ENCODE data around the gene UBTF.
"Not testable (repeated sequence)": the region's sequence is repeated elsewhere in the genome, so short reads cannot be mapped to it uniquely, and the experiment has no call there.

Gene UBTF

GRCh38 chr17:44247876-44248736, 28.6 kb upstream of the UBTF start:
- in situ Hi-C loops (cut with MboI; ENCODE audit: low sequenced_read_pairs): no loop called here

GRCh38 chr17:44247440-44247841, 28.0 kb upstream of the UBTF start:
- in situ Hi-C loops (cut with MboI; ENCODE audit: low sequenced_read_pairs): no loop called here

- in situ Hi-C loops (cut with MboI; ENCODE audit: low sequenced_read_pairs): no loop called here
Measured at GRCh38 chr17:44241106-44241624, 21.7 kb upstream of the UBTF start.

GRCh38 chr17:44237886-44238285, 18.4 kb upstream of the UBTF start:
- in situ Hi-C loops (cut with MboI; ENCODE audit: low sequenced_read_pairs): not testable (repeated sequence)

- in situ Hi-C loops (cut with MboI; ENCODE audit: low sequenced_read_pairs): no loop called here
Measured at GRCh38 chr17:44236444-44236991, 17.0 kb upstream of the UBTF start.

- in situ Hi-C loops (cut with MboI; ENCODE audit: low sequenced_read_pairs): no loop called here
Measured at GRCh38 chr17:44235583-44235936, 16.1 kb upstream of the UBTF start.

- in situ Hi-C loops (cut with MboI; ENCODE audit: low sequenced_read_pairs): no loop called here
Measured at GRCh38 chr17:44233582-44233981, 14.1 kb upstream of the UBTF start.

- in situ Hi-C loops (cut with MboI; ENCODE audit: low sequenced_read_pairs): no loop called here
Measured at GRCh38 chr17:44232061-44232460, 12.6 kb upstream of the UBTF start.

- in situ Hi-C loops (cut with MboI; ENCODE audit: low sequenced_read_pairs): no loop called here
Measured at GRCh38 chr17:44230140-44230539, 10.7 kb upstream of the UBTF start.

- in situ Hi-C loops (cut with MboI; ENCODE audit: low sequenced_read_pairs): loop anchor here (10.0 kb wide), 1 partner anchor 96 kb away; the partner anchor contains the start of gene SLC25A39
Measured at GRCh38 chr17:44229090-44229489, 9.6 kb upstream of the UBTF start.

GRCh38 chr17:44223541-44224071, 4.1 kb upstream of the UBTF start:
- in situ Hi-C loops (cut with MboI; ENCODE audit: low sequenced_read_pairs): loop anchor here (10.0 to 25.0 kb wide), 2 partner anchors 101 to 289 kb away; partner anchors contain the start of genes GPATCH8 and SLC25A39

GRCh38 chr17:44222112-44222869, 2.8 kb upstream of the UBTF start:
- in situ Hi-C loops (cut with MboI; ENCODE audit: low sequenced_read_pairs): loop anchor here (10.0 to 25.0 kb wide), 2 partner anchors 103 to 290 kb away; partner anchors contain the start of genes GPATCH8 and SLC25A39

- in situ Hi-C loops (cut with MboI; ENCODE audit: low sequenced_read_pairs): loop anchor here (10.0 to 25.0 kb wide), 2 partner anchors 103 to 291 kb away; partner anchors contain the start of genes GPATCH8 and SLC25A39
Measured at GRCh38 chr17:44221862-44222111, 2.3 kb upstream of the UBTF start.

GRCh38 chr17:44221084-44221861, 1.8 kb upstream of the UBTF start:
- in situ Hi-C loops (cut with MboI; ENCODE audit: low sequenced_read_pairs): loop anchor here (10.0 to 25.0 kb wide), 2 partner anchors 104 to 291 kb away; partner anchors contain the start of genes GPATCH8 and SLC25A39

- in situ Hi-C loops (cut with MboI; ENCODE audit: low sequenced_read_pairs): loop anchor here (10.0 to 25.0 kb wide), 2 partner anchors 104 to 292 kb away; partner anchors contain the start of genes GPATCH8 and SLC25A39
Measured at GRCh38 chr17:44220213-44221083, 973 bp upstream of the UBTF start.

GRCh38 chr17:44219108-44219615, 313 bp downstream of the UBTF start:
- in situ Hi-C loops (cut with MboI; ENCODE audit: low sequenced_read_pairs): loop anchor here (25.0 kb wide), 1 partner anchor 293 kb away; the partner anchor contains the start of gene GPATCH8

GRCh38 chr17:44218344-44219107, 949 bp downstream of the UBTF start:
- in situ Hi-C loops (cut with MboI; ENCODE audit: low sequenced_read_pairs): loop anchor here (25.0 kb wide), 1 partner anchor 294 kb away; the partner anchor contains the start of gene GPATCH8

GRCh38 chr17:44217738-44218343, 1.6 kb downstream of the UBTF start:
- in situ Hi-C loops (cut with MboI; ENCODE audit: low sequenced_read_pairs): loop anchor here (25.0 kb wide), 1 partner anchor 294 kb away; the partner anchor contains the start of gene GPATCH8

Measured in HL-60/S4 treated with retinoic acid at 250 ng/mL for 4 days and 3 days (cell line).